ENCODE measurements around the gene ARHGAP32. TPM values are rescaled to one million over a fixed set of nuclear protein-coding genes. Genes with fewer than 3 reads are reported as not detected.

Gene ARHGAP32
- total RNA-seq, 1 experiment from 2014 or later = 27.8 TPM

GRCh38 chr11:128981254-128981653, 210.9 kb downstream of the ARHGAP32 start:
- Histone ChIP-seq H3K27ac (ENCODE audit: low read depth, low read length) (no peak overlapping the region), H4K20me1 (ENCODE audit: insufficient read depth) (no peaks in the 10 kb centered on the region), H3K4me2 (ENCODE audit: low read length) (no peak overlapping the region), H3K27me3 (ENCODE audit: insufficient read depth, low read length) (no peaks in the 10 kb centered on the region), H3K9ac (ENCODE audit: low read length) (no peak overlapping the region), H3K4me3 (replicated peaks in 1 of 2; ENCODE audit: low read depth in 1 of 2, low read length in 2 of 2) (no peak overlapping the region), H3K9me2 (ENCODE audit: insufficient read depth) (no peaks in the 10 kb centered on the region), H3K79me2 (ENCODE audit: insufficient read depth, low read length) (no peaks in the 10 kb centered on the region), H2AFZ (ENCODE audit: low read depth, low read length, poor library complexity, severe bottlenecking) (no peak overlapping the region), H3K36me3 (ENCODE audit: control insufficient read depth in 1 of 2, insufficient read depth in 2 of 2, low read length in 2 of 2) (peaks cover 6 to 15% of the 10 kb centered on the region in 2 experiments; a peak in 2 of 4 replicates), H3K4me1 (ENCODE audit: control insufficient read depth in 1 of 2, insufficient read depth in 2 of 2, low read length in 2 of 2) (no peaks in the 10 kb centered on the region), H3K9me3 (ENCODE audit: control insufficient read depth in 1 of 2, insufficient read depth in 1 of 2, low read depth in 1 of 2, low read length in 2 of 2) (no peaks in the 10 kb centered on the region)
- TF ChIP-seq, protein P1, sequence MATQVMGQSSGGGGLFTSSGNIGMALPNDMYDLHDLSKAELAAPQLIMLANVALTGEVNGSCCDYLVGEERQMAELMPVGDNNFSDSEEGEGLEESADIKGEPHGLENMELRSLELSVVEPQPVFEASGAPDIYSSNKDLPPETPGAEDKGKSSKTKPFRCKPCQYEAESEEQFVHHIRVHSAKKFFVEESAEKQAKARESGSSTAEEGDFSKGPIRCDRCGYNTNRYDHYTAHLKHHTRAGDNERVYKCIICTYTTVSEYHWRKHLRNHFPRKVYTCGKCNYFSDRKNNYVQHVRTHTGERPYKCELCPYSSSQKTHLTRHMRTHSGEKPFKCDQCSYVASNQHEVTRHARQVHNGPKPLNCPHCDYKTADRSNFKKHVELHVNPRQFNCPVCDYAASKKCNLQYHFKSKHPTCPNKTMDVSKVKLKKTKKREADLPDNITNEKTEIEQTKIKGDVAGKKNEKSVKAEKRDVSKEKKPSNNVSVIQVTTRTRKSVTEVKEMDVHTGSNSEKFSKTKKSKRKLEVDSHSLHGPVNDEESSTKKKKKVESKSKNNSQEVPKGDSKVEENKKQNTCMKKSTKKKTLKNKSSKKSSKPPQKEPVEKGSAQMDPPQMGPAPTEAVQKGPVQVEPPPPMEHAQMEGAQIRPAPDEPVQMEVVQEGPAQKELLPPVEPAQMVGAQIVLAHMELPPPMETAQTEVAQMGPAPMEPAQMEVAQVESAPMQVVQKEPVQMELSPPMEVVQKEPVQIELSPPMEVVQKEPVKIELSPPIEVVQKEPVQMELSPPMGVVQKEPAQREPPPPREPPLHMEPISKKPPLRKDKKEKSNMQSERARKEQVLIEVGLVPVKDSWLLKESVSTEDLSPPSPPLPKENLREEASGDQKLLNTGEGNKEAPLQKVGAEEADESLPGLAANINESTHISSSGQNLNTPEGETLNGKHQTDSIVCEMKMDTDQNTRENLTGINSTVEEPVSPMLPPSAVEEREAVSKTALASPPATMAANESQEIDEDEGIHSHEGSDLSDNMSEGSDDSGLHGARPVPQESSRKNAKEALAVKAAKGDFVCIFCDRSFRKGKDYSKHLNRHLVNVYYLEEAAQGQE (IDR thresholded peaks at IDR 0.05; ENCODE audit: low read depth) = no peak
- TF ChIP-seq CBX3 (IDR thresholded peaks at IDR 0.05; ENCODE audit: low read depth) = no peak
- no peak for TF ChIP-seq ZNF274 (IDR thresholded peaks at IDR 0.05; ENCODE audit: low read depth, low read length)
- TF ChIP-seq EGR1 (IDR thresholded peaks at IDR 0.05; ENCODE audit: low read depth) = no peak
- TF ChIP-seq ZFX (IDR thresholded peaks at IDR 0.05) = no peak
- TF ChIP-seq MAX (IDR thresholded peaks at IDR 0.05) = no peak
- TF ChIP-seq POLR2AphosphoS5 (IDR thresholded peaks at IDR 0.05; ENCODE audit: low read depth, low read length) = no peak
- TF ChIP-seq SRF (IDR thresholded peaks at IDR 0.05; ENCODE audit: low read depth) = no peak
- TF ChIP-seq CEBPB (IDR thresholded peaks at IDR 0.05; ENCODE audit: low read depth) = no peak
- ATAC-seq (no peak), DNase-seq (ENCODE audit: low read depth, low spot score) (no peak)
- no TSS peak for BruUV-seq (replicated peaks)
- ChIA-PET RAD21 (ENCODE audit: low non-redundant PET in 1 of 2, low total read pairs in 2 of 2, uncharacterized antibody in 2 of 2, unreplicated experiment in 2 of 2) (no interaction called here), POLR2A (no interaction called here), CTCF (interaction anchor here (1.0 kb wide), 1 partner anchor 25 kb away, joined by 3 read pairs; no protein-coding TSS in a partner anchor)
- intact Hi-C loops (cut with micrococcal nuclease) = loop anchor here (10.0 kb wide), 1 partner anchor 354 kb away; no protein-coding TSS in a partner anchor
